Parathyroid adenoma (tissue), 2 donors: ENCODE results near the gene NF1.
"Not testable (repeated sequence)": the region's sequence is repeated elsewhere in the genome, so short reads cannot be mapped to it uniquely, and the experiment has no call there.

Experiments
- H2AFZ ChIP-seq: fragments of 300-600 bp; sonication (generic); one replicate; pipeline ENCODE4 v1.7.0; 2017; ENCODE audit warnings: antibody characterized with exemption, mild to moderate bottlenecking
- H3K27ac ChIP-seq: fragments of 300-600 bp; sonication (generic); one replicate; pipeline ENCODE4 v1.7.0; 2017
- H3K27me3 ChIP-seq: fragments of 300-600 bp; sonication (generic); one replicate; pipeline ENCODE4 v1.7.0; 2017; ENCODE audit warnings: low read length; ENCODE audit not compliant: control insufficient read depth, insufficient read depth
- H3K36me3 ChIP-seq: fragments of 300-600 bp; sonication (generic); one replicate; pipeline ENCODE4 v1.7.0; 2017; ENCODE audit warnings: low read length; ENCODE audit not compliant: control insufficient read depth, insufficient read depth
- H3K4me1 ChIP-seq: fragments of 300-600 bp; sonication (generic); one replicate; pipeline ENCODE4 v1.7.0; 2017; ENCODE audit warnings: control low read depth
- H3K4me2 ChIP-seq: fragments of 300-600 bp; sonication (generic); one replicate; pipeline ENCODE4 v1.7.0; 2017; ENCODE audit warnings: low read length
- H3K4me3 ChIP-seq: fragments of 300-600 bp; sonication (generic); one replicate; pipeline ENCODE4 v1.7.0; 2017; ENCODE audit warnings: low read depth, low read length
- H3K79me2 ChIP-seq: fragments of 300-600 bp; sonication (generic); one replicate; pipeline ENCODE4 v1.7.0; 2017; ENCODE audit warnings: control low read depth
- H3K9ac ChIP-seq: fragments of 300-600 bp; sonication (generic); one replicate; pipeline ENCODE4 v1.7.0; 2017; ENCODE audit warnings: mild to moderate bottlenecking
- H3K9me3 ChIP-seq: fragments of 300-600 bp; sonication (generic); one replicate; pipeline ENCODE4 v1.7.0; 2017; ENCODE audit warnings: low read length; ENCODE audit not compliant: control insufficient read depth
- CTCF ChIP-seq: fragments of 300-600 bp; sonication (generic); IDR thresholded peaks from one replicate; pipeline ENCODE4 v1.7.0; 2017; ENCODE audit warnings: antibody characterized with exemption, mild to moderate bottlenecking
- donor health status: primary hyperparathyroidism.

The NF1 gene

DNA sequence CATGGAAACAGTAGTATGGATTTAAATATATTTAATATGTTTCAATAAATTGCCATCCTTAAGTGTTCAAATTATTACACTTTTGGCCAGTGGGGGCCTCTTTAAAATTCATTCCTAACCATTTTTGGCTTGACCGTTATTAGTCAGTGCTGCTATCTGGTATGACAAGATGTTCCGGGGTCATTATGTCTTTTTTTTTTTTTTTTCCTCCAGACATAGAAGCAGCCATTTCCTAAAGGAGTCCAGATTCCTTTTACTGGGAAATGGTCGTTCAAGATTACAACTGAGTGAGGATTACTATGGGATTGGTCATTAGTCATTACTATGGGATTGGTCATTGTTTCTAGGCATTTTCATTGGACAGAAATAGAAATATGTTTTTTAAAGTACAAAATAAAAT lies 53.4 kb downstream of the NF1 start:
- Histone ChIP-seq H3K27me3 (no peaks in the 10 kb centered on the region), H3K9me3 (no peaks in the 10 kb centered on the region), H3K27ac (no peak overlapping the region), H3K36me3 (no peaks in the 10 kb centered on the region), H3K4me3 (no peak overlapping the region), H3K4me2 (no peak overlapping the region), H3K4me1 (no peaks in the 10 kb centered on the region), H3K9ac (no peak overlapping the region), H2AFZ (no peak overlapping the region), H3K79me2 (peaks cover 4% of the 10 kb centered on the region)
- no peak for TF ChIP-seq CTCF

DNA sequence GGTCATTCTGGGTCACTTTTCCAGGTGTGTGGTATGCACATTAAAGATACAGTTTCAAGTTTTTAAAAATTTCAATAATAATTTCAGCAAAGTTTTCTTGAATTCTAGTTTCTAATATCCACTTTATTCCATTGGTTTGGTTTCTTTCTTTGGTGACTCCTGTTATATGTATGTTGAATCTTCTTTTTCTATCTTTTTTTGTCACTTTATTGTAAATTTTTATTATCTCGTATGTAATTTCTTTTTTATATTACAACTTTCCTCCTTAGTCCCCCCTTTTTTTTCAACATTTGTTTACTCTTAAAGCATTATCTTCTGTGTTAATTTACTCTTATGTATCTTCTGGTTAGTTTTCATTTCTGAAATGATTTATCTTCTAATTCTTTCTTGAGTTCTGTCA lies 57.5 kb downstream of the NF1 start:
- Histone ChIP-seq H3K36me3 (no peaks in the 10 kb centered on the region), H3K9ac (no peak overlapping the region), H3K4me2 (no peak overlapping the region), H3K79me2 (peaks cover 10% of the 10 kb centered on the region), H3K4me1 (no peaks in the 10 kb centered on the region), H3K27me3 (no peaks in the 10 kb centered on the region), H3K4me3 (no peak overlapping the region), H3K27ac (no peak overlapping the region), H2AFZ (no peak overlapping the region), H3K9me3 (no peaks in the 10 kb centered on the region)
- no peak for TF ChIP-seq CTCF

- H3K27ac ChIP-seq: no peak overlapping the region
- H3K27me3 ChIP-seq: no peaks in the 10 kb centered on the region
- H3K9ac ChIP-seq: no peak overlapping the region
- H3K4me2 ChIP-seq: no peak overlapping the region
- TF ChIP-seq CTCF: no peak
- H3K79me2 ChIP-seq: peaks cover 10% of the 10 kb centered on the region
- H3K9me3 ChIP-seq: no peaks in the 10 kb centered on the region
- H3K36me3 ChIP-seq: no peaks in the 10 kb centered on the region
- H3K4me1 ChIP-seq: no peaks in the 10 kb centered on the region
- no peak overlapping the region for H3K4me3 ChIP-seq
- H2AFZ ChIP-seq: no peak overlapping the region
These were observed 60.5 kb downstream of the NF1 start for GRCh38 chr17:31155208-31155810.

- Histone ChIP-seq H3K27ac (no peak overlapping the region), H2AFZ (no peak overlapping the region), H3K4me2 (no peak overlapping the region), H3K9me3 (no peaks in the 10 kb centered on the region), H3K9ac (no peak overlapping the region), H3K27me3 (no peaks in the 10 kb centered on the region), H3K36me3 (no peaks in the 10 kb centered on the region), H3K4me3 (no peak overlapping the region), H3K4me1 (no peaks in the 10 kb centered on the region), H3K79me2 (peaks cover 6% of the 10 kb centered on the region)
- no peak for TF ChIP-seq CTCF
These were observed 61.5 kb downstream of the NF1 start for GRCh38 chr17:31156326-31156725.

DNA sequence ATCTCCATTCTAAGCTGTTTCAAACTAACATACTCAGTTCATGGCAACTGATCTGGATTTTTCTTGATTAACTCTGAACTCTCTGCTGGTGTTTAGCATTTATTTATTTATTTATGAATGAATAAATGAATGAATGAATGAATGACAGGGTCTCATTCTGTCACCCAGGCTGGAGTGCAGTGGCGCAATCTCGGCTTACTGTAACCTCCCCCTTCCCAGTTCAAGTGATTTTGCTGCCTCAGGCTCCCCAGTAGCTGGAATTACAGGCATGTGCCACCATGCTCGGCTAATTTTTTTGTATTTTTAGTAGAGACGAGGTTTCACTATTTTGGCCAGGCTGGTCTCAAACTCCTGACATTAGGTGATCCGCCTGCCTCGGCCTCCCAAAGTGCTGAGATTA lies 62.1 kb downstream of the NF1 start:
- not testable (repeated sequence) for H2AFZ ChIP-seq, H3K9ac ChIP-seq

More for the DNA sequence above, 62.1 kb downstream of the NF1 start:
- not testable (repeated sequence) for H3K4me1 ChIP-seq, H3K4me3 ChIP-seq, H3K9me3 ChIP-seq, H3K36me3 ChIP-seq, H3K27ac ChIP-seq, H3K79me2 ChIP-seq, H3K27me3 ChIP-seq, H3K4me2 ChIP-seq
